MM.1S (cell line): ENCODE measurements around the gene REEP2.

Experiments used
- DNase-seq: peaks from one replicate; pipeline ENCODE4 v3.0.0-alpha.2; 2015
- H2AFZ ChIP-seq: fragments of 300-600 bp; sonication (generic); 2 replicates; pipeline ENCODE4 v1.6.0; 2016; ENCODE audit warnings: antibody characterized with exemption, low read length
- H3F3A ChIP-seq: fragments of 300-600 bp; sonication (generic); 2 replicates; pipeline ENCODE4 v1.6.1; 2016; ENCODE audit warnings: mild to moderate bottlenecking, antibody characterized with exemption, low read length, moderate library complexity, mixed read lengths; ENCODE audit not compliant: insufficient read depth
- H3K27ac ChIP-seq: fragments of 300-600 bp; sonication (generic); 2 replicates; pipeline ENCODE4 v1.5.1; 2016; ENCODE audit warnings: mild to moderate bottlenecking, low read length
- H3K27me3 ChIP-seq: fragments of 300-600 bp; sonication (generic); replicated peaks from 2 replicates; pipeline ENCODE4 v1.6.0; 2016; ENCODE audit warnings: low read length; ENCODE audit not compliant: insufficient read depth
- H3K36me3 ChIP-seq: fragments of 300-600 bp; sonication (generic); replicated peaks from 2 replicates; pipeline ENCODE4 v1.6.1; 2016; ENCODE audit warnings: mild to moderate bottlenecking, low read length, mixed read lengths; ENCODE audit not compliant: insufficient read depth
- H3K4me1 ChIP-seq: fragments of 300-600 bp; sonication (generic); 2 replicates; pipeline ENCODE4 v1.6.1; 2016; ENCODE audit warnings: low read length, mixed read lengths
- H3K4me2 ChIP-seq: fragments of 300-600 bp; sonication (generic); 2 replicates; pipeline ENCODE4 v1.6.0; 2016; ENCODE audit warnings: low read depth, low read length
- H3K4me3 ChIP-seq: fragments of 300-600 bp; sonication (generic); 2 replicates; pipeline ENCODE4 v1.5.1; 2016; ENCODE audit warnings: low read length, mixed read lengths
- H3K79me2 ChIP-seq: fragments of 300-600 bp; sonication (generic); 2 replicates; pipeline ENCODE4 v1.6.1; 2016; ENCODE audit warnings: mixed run types, low read length, mixed read lengths
- H3K9ac ChIP-seq: fragments of 300-600 bp; sonication (generic); 2 replicates; pipeline ENCODE4 v1.6.1; 2016; ENCODE audit warnings: low read length, mixed read lengths
- H3K9me2 ChIP-seq: fragments of 300-600 bp; sonication (generic); replicated peaks from 2 replicates; pipeline ENCODE4 v1.6.1; 2016; ENCODE audit warnings: mild to moderate bottlenecking, low read length, mixed read lengths; ENCODE audit not compliant: insufficient read depth
- H3K9me3 ChIP-seq: fragments of 300-600 bp; sonication (generic); replicated peaks from 2 replicates; pipeline ENCODE4 v1.6.1; 2016; ENCODE audit warnings: mild to moderate bottlenecking, low read length, mixed read lengths; ENCODE audit not compliant: insufficient read depth
- H4K20me1 ChIP-seq: fragments of 300-600 bp; sonication (generic); 2 replicates; pipeline ENCODE4 v1.6.1; 2016; ENCODE audit warnings: mild to moderate bottlenecking, low read length, moderate library complexity, mixed read lengths; ENCODE audit not compliant: insufficient read depth
- CTCF ChIP-seq: fragments of 300-600 bp; sonication (generic); IDR thresholded peaks from 2 replicates; pipeline ENCODE4 v1.5.1; 2016; ENCODE audit warnings: antibody characterized with exemption, low read length, mixed read lengths
- EZH2 ChIP-seq: fragments of 300-600 bp; sonication (generic); optimal IDR thresholded peaks from 2 replicates; pipeline ENCODE3; 2017; ENCODE audit warnings: low read depth, mild to moderate bottlenecking, antibody characterized with exemption, low read length, mixed read lengths
- EZH2phosphoT487 ChIP-seq: fragments of 300-600 bp; sonication (generic); IDR thresholded peaks from 2 replicates; pipeline ENCODE4 v1.6.1; 2018; ENCODE audit warnings: antibody characterized with exemption, low read length

REEP2 gene

GRCh38 chr5:138448481-138449398 lies 9.9 kb downstream of the REEP2 start:
- H3K9me2 ChIP-seq, result no peaks in the 10 kb centered on the region
- no peak for TF ChIP-seq EZH2
- TF ChIP-seq EZH2phosphoT487, result no peak
- TF ChIP-seq CTCF, result no peak
- H3K4me2 ChIP-seq, result no peak overlapping the region
- no peaks in the 10 kb centered on the region for H3K4me1 ChIP-seq
- no peaks in the 10 kb centered on the region; the same call in 1 of the 2 replicates for H3K27me3 ChIP-seq
- H3K36me3 ChIP-seq, result no peaks in the 10 kb centered on the region
- H3K27ac ChIP-seq, result no peak overlapping the region
- no peak overlapping the region for H2AFZ ChIP-seq
- H3K79me2 ChIP-seq, result no peaks in the 10 kb centered on the region
- no peaks in the 10 kb centered on the region for H3F3A ChIP-seq
- no peak for DNase-seq
- no peaks in the 10 kb centered on the region for H3K9me3 ChIP-seq
- H4K20me1 ChIP-seq, result no peaks in the 10 kb centered on the region
- no peak overlapping the region for H3K9ac ChIP-seq
- no peak overlapping the region for H3K4me3 ChIP-seq

GRCh38 chr5:138449501-138450239 lies 10.8 kb downstream of the REEP2 start:
- Histone ChIP-seq H3K36me3 (no peaks in the 10 kb centered on the region), H3K9ac (no peak overlapping the region), H3K4me3 (no peak overlapping the region), H4K20me1 (no peaks in the 10 kb centered on the region), H3K4me1 (no peaks in the 10 kb centered on the region), H3K27ac (no peak overlapping the region), H2AFZ (peak overlapping the region; percentile 65), H3F3A (no peaks in the 10 kb centered on the region), H3K9me2 (no peaks in the 10 kb centered on the region), H3K27me3 (no peaks in the 10 kb centered on the region; the same call in 1 of the 2 replicates), H3K4me2 (peak overlapping the region; percentile 27), H3K9me3 (no peaks in the 10 kb centered on the region), H3K79me2 (no peaks in the 10 kb centered on the region)
- DNase-seq, result peak; percentile 72
- TF ChIP-seq CTCF, result peak; percentile 91
- TF ChIP-seq EZH2, result no peak

GRCh38 chr5:138450971-138451370 lies 12.1 kb downstream of the REEP2 start:
- Histone ChIP-seq H3K9me3 (no peaks in the 10 kb centered on the region), H3K4me3 (no peak overlapping the region), H3K9ac (no peak overlapping the region), H3K27ac (no peak overlapping the region), H3K9me2 (no peaks in the 10 kb centered on the region), H2AFZ (no peak overlapping the region), H3K27me3 (no peaks in the 10 kb centered on the region; the same call in 1 of the 2 replicates), H3K4me2 (no peak overlapping the region), H3K79me2 (no peaks in the 10 kb centered on the region), H3K36me3 (no peaks in the 10 kb centered on the region), H3F3A (no peaks in the 10 kb centered on the region), H3K4me1 (no peaks in the 10 kb centered on the region), H4K20me1 (no peaks in the 10 kb centered on the region)
- TF ChIP-seq CTCF, result no peak
- TF ChIP-seq EZH2phosphoT487, result no peak
- DNase-seq, result no peak
